ENCODE measurements around the gene RREB1.

DNA sequence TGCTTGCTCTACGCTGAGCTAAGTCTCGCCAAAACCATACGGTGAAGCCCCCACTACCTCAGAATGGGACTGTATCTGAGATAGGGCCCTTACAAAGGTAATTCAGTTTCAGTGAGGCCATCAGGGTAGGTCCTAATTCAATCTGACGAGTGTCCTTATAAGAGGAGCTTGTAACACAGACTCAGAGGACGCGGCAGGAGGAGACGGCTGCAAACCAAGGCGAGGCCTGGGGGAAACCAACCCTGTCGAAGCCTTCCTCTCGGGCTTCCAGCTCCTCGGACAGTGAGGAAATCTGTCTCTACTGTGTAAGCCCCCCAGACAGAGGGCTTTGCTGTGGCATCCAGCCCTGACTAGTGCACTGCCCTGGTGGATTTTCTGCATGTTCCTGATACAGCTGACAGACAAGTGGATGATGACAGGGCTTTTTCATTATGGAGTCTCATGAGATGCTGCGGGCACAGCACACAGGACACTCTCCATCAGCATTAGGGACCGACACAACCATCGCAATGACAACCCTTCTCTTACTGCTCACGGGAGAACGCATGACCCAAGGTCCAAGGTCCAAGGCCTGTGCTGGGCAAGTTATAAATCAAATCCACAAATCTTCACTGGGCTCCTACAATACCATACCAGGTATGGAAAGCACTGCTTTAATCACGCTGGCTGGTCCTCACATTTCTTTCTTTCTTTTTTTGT, 157.1 kb downstream of the RREB1 start:
- TF ChIP-seq CTCF (IDR thresholded peaks at IDR 0.05) = no peak
- TF ChIP-seq POLR2A (IDR thresholded peaks at IDR 0.05) = no peak
- TF ChIP-seq EP300 (IDR thresholded peaks at IDR 0.05) = no peak
